ENCODE measurements around the gene ERCC4.
A peak's percentile ranks its signal among the peaks of the same experiment; 100 is the strongest.
"Not testable (repeated sequence)": the region's sequence is repeated elsewhere in the genome, so short reads cannot be mapped to it uniquely, and the experiment has no call there.

Gene ERCC4

GRCh38 chr16:13919683-13920509, at the start of gene ERCC4:
Gene ERCC4, plus strand, starts transcription at chr16:13920154. Its CDS starts 12 bp downstream, at chr16:13920166.
- DNase-seq: peak; percentile 100

GRCh38 chr16:13873835-13874438, 46.0 kb upstream of the ERCC4 start:
- DNase-seq: no peak

- no peak for DNase-seq
These were observed 44.2 kb upstream of the ERCC4 start for GRCh38 chr16:13875614-13876284.

GRCh38 chr16:13883276-13883675, 36.7 kb upstream of the ERCC4 start:
- no peak for DNase-seq

GRCh38 chr16:13883881-13884280, 36.1 kb upstream of the ERCC4 start:
- no peak for DNase-seq

- DNase-seq: no peak
These were observed 34.3 kb upstream of the ERCC4 start for GRCh38 chr16:13885700-13886099.

- no peak for DNase-seq
These were observed 33.3 kb upstream of the ERCC4 start for GRCh38 chr16:13886608-13887007.

- DNase-seq: not testable (repeated sequence)
These were observed 30.6 kb upstream of the ERCC4 start for GRCh38 chr16:13889323-13889722.

GRCh38 chr16:13892301-13892700, 27.7 kb upstream of the ERCC4 start:
- no peak for DNase-seq

- no peak for DNase-seq
These were observed 24.4 kb upstream of the ERCC4 start for GRCh38 chr16:13895516-13895915.

GRCh38 chr16:13896543-13897182, 23.3 kb upstream of the ERCC4 start:
- no peak for DNase-seq

- DNase-seq: no peak
These were observed 22.1 kb upstream of the ERCC4 start for GRCh38 chr16:13897806-13898205.

- DNase-seq: no peak
These were observed 21.7 kb upstream of the ERCC4 start for GRCh38 chr16:13898233-13898632.

- DNase-seq: no peak
These were observed 17.9 kb upstream of the ERCC4 start for GRCh38 chr16:13902052-13902451.

- DNase-seq: no peak
These were observed 17.3 kb upstream of the ERCC4 start for GRCh38 chr16:13902677-13903076.

GRCh38 chr16:13904179-13904691, 15.7 kb upstream of the ERCC4 start:
- no peak for DNase-seq

GRCh38 chr16:13904822-13905221, 15.1 kb upstream of the ERCC4 start:
- not testable (repeated sequence) for DNase-seq

- no peak for DNase-seq
These were observed 13.5 kb upstream of the ERCC4 start for GRCh38 chr16:13906168-13907089.

GRCh38 chr16:13907431-13907830, 12.5 kb upstream of the ERCC4 start:
- no peak for DNase-seq

- no peak for DNase-seq
These were observed 10.9 kb upstream of the ERCC4 start for GRCh38 chr16:13909069-13909468.

GRCh38 chr16:13909872-13910303, 10.1 kb upstream of the ERCC4 start:
- DNase-seq: no peak

GRCh38 chr16:13911306-13911705, 8.6 kb upstream of the ERCC4 start:
- no peak for DNase-seq
